IgD-negative memory B cell (primary cell): Measurements from ENCODE around the gene MAPK8IP1. TPM values are rescaled to one million over a fixed set of nuclear protein-coding genes. Genes with fewer than 3 reads are reported as not detected.

Source experiments
- H3K27ac Mint-ChIP-seq, 3 donors: one replicate each; pipeline ENCODE4 v1.8.0; 2020 to 2022; ENCODE audit warnings: mild to moderate bottlenecking in 3 of 3, mixed read lengths in 3 of 3, moderate library complexity in 1 of 3
- H3K27me3 Mint-ChIP-seq: one replicate; pipeline ENCODE4 v1.8.0; 2021; ENCODE audit warnings: mixed read lengths
- H3K36me3 Mint-ChIP-seq: one replicate; pipeline ENCODE4 v1.8.0; 2020; ENCODE audit warnings: mild to moderate bottlenecking, mixed read lengths
- H3K4me1 Mint-ChIP-seq, 3 donors: one replicate each; pipeline ENCODE4 v1.8.0; 2020 to 2022; ENCODE audit warnings: mixed read lengths in 3 of 3, mild to moderate bottlenecking in 1 of 3
- H3K4me3 Mint-ChIP-seq, 4 donors: one replicate each; pipeline ENCODE4 v1.8.0; 2020 to 2022; ENCODE audit warnings: mild to moderate bottlenecking in 4 of 4, mixed read lengths in 4 of 4, moderate library complexity in 3 of 4
- H3K9me3 Mint-ChIP-seq, 3 donors: one replicate each; pipeline ENCODE4 v1.8.0; 2020 to 2021; ENCODE audit warnings: mixed read lengths in 3 of 3, mild to moderate bottlenecking in 1 of 3
- polyA plus RNA-seq: library from polyadenylated mRNA; unstranded; fragments of 300-500 nt; fragmentation: Illumina TruSeq; gene quantifications from one replicate; pipeline ENCODE4 v1.2.3, GENCODE V29; 2021

MAPK8IP1 gene
- polyA plus RNA-seq, 1 donor from 2014 or later, result 0.26 TPM

GRCh38 chr11:45919806-45920530 is 34.5 kb downstream of the MAPK8IP1 start:
- Mint-ChIP-seq H3K4me3 (peak overlapping the region; percentile 93 to 99 (median 96)), H3K36me3 (peaks cover 4% of the 10 kb centered on the region), H3K27ac (peak overlapping the region; percentile 41 to 91 (median 76)), H3K27me3 (no peaks in the 10 kb centered on the region), H3K4me1 (peaks cover 28 to 54% (median 33%) of the 10 kb centered on the region in 3 donors), H3K9me3 (no peaks in the 10 kb centered on the region)

GRCh38 chr11:45920531-45921477 is 35.4 kb downstream of the MAPK8IP1 start:
- Mint-ChIP-seq H3K27me3 (no peaks in the 10 kb centered on the region), H3K9me3 (no peaks in the 10 kb centered on the region), H3K36me3 (peaks cover 4% of the 10 kb centered on the region), H3K4me3 (peak overlapping the region; percentile 77 to 99 (median 92)), H3K27ac (peak overlapping the region; percentile 70 to 91 (median 88)), H3K4me1 (peaks cover 28 to 51% (median 34%) of the 10 kb centered on the region in 3 donors)

DNA sequence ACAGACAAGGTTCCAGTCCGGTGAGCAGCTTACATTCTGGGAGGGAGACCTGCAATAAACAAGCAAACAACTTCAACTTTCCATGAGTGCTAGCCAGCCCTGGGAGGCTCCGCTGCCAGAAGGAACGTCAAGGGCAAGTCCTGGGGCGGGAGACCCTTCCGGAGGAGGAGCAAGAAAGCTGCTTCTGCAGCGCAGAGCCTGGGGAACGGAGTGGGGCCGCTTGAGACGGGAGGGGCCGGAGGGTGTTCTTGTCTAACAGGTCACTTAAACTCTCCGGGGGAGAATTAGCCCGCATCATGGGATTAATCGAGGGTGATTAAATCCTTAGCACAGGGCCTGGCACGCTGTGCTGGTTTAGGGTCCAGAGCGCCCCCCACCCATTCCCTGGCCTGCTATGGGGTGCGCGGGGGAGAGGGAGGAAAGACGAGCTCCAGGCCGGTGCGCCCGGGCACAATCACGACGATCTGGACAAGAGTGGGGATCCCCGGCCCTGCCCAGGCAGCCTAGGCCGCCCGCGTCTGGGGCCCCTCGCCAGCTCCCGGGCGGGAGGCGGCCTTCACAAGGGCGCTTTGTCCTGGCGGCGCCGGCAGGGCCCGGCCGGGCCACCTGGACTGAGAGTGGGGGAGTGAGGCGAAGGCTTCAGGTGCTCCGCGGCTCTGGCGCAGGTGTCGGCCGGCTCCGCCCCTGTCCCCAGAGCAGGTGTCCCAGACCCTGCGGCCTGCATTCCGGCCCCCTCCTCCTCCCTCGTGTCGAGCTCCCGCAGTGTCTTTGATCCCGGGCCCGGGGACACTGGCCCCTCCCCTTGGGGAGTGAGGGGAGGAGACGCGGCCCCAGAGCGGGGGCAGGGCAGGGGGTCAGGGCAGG is 36.3 kb downstream of the MAPK8IP1 start:
- Mint-ChIP-seq H3K4me1 (peaks cover 28 to 48% (median 32%) of the 10 kb centered on the region in 3 donors), H3K9me3 (no peaks in the 10 kb centered on the region), H3K27ac (peak overlapping the region; percentile 67 to 91 (median 88)), H3K36me3 (no peaks in the 10 kb centered on the region), H3K4me3 (peak overlapping the region; percentile 77 to 93 (median 86)), H3K27me3 (no peaks in the 10 kb centered on the region)

- H3K27me3 Mint-ChIP-seq, result no peaks in the 10 kb centered on the region
- peaks cover 33 to 50% (median 34%) of the 10 kb centered on the region in 3 donors for H3K4me1 Mint-ChIP-seq
- H3K36me3 Mint-ChIP-seq, result no peaks in the 10 kb centered on the region
- peak within 1 kb of the TSS; percentile 93 to 98 (median 96) for H3K4me3 Mint-ChIP-seq
- no peaks in the 10 kb centered on the region for H3K9me3 Mint-ChIP-seq
- peak within 1 kb of the TSS; percentile 88 to 97 (median 93) for H3K27ac Mint-ChIP-seq
Measured at GRCh38 chr11:45922425-45923082, 37.1 kb downstream of the MAPK8IP1 start, which contains the start of gene LARGE2. LARGE2 (plus strand) TSS chr11:45922656; CDS start chr11:45922883, 227 bp downstream.

GRCh38 chr11:45924036-45924915 is 38.8 kb downstream of the MAPK8IP1 start:
- peak overlapping the region; percentile 93 to 98 (median 96) for H3K4me3 Mint-ChIP-seq
- no peaks in the 10 kb centered on the region for H3K9me3 Mint-ChIP-seq
- H3K36me3 Mint-ChIP-seq, result no peaks in the 10 kb centered on the region
- no peaks in the 10 kb centered on the region for H3K27me3 Mint-ChIP-seq
- peaks cover 25 to 54% (median 38%) of the 10 kb centered on the region in 3 donors for H3K4me1 Mint-ChIP-seq
- peak overlapping the region; percentile 62 to 95 (median 93) for H3K27ac Mint-ChIP-seq

DNA sequence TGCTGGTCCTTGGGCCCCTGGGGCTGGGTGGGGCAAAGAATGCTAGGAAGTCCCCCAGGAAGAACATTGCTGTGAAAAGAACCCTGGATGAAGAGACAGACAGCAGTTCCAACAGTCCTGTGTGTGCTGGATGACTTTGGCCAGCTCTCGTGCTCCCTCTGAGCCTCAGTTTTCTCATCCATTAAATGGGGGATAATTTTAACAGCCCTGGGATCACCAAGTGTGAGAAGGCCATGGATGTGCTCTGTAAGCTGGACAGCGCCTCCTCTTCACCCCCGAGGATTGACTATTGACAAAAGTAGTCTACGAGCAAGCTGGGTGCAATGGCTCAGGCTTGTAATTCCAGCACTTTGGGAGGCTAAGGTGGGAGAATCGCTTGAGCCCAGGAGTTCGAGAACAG is 39.5 kb downstream of the MAPK8IP1 start:
- Mint-ChIP-seq H3K9me3 (no peaks in the 10 kb centered on the region), H3K4me1 (peaks cover 23 to 50% (median 31%) of the 10 kb centered on the region in 3 donors)

DNA sequence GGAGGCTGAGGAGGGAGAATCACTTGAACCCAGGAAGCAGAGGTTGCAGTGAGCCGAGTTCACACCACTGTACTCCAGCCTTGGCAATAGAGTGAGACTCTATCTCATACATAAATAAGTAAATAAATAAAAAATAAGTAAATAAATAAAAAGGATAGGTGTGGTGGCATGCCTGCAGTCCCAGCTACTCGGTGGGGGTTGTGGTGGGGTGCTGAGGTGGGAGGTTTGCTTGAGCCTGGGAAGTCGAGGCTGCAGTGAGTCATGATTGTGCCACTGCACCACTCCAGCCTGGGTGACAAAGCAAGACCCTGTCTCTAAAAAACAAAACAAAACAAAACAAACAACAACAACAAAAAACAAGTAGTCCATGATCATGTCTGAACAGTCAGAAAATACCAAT is 40.1 kb downstream of the MAPK8IP1 start:
- H3K27ac Mint-ChIP-seq, result peak overlapping the region; percentile 46 to 89 (median 62)
- peak overlapping the region in 2 of 4 donors; percentile 30 to 96 for H3K4me3 Mint-ChIP-seq

More for the DNA sequence above, 39.5 kb downstream of the MAPK8IP1 start:
- Mint-ChIP-seq H3K4me3 (peak overlapping the region in 2 of 4 donors; percentile 96), H3K27me3 (no peaks in the 10 kb centered on the region), H3K27ac (peak overlapping the region; percentile 59 to 89 (median 62)), H3K36me3 (no peaks in the 10 kb centered on the region)

DNA sequence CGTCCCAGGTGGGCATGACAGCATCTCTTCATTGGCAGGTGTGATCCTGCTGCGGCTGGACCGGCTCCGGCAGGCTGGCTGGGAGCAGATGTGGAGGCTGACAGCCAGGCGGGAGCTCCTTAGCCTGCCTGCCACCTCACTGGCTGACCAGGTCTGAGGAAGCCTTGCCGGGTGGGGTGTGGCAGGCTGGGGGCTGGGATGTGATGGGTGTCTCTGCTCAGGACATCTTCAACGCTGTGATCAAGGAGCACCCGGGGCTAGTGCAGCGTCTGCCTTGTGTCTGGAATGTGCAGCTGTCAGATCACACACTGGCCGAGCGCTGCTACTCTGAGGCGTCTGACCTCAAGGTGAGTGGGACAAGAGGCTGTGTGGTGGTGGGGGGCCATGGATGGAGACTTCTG is 40.5 kb downstream of the MAPK8IP1 start:
- Mint-ChIP-seq H3K9me3 (no peaks in the 10 kb centered on the region), H3K27me3 (peaks cover 3% of the 10 kb centered on the region), H3K4me1 (peaks cover 21 to 51% (median 32%) of the 10 kb centered on the region in 3 donors), H3K4me3 (peak overlapping the region in 2 of 4 donors; percentile 30 to 96), H3K36me3 (peaks cover 2% of the 10 kb centered on the region), H3K27ac (peak overlapping the region; percentile 62 to 80 (median 63))

More for the DNA sequence above, 40.1 kb downstream of the MAPK8IP1 start:
- peaks cover 2% of the 10 kb centered on the region for H3K36me3 Mint-ChIP-seq
- peaks cover 23 to 51% (median 31%) of the 10 kb centered on the region in 3 donors for H3K4me1 Mint-ChIP-seq
- peaks cover 3% of the 10 kb centered on the region for H3K27me3 Mint-ChIP-seq
- no peaks in the 10 kb centered on the region for H3K9me3 Mint-ChIP-seq

DNA sequence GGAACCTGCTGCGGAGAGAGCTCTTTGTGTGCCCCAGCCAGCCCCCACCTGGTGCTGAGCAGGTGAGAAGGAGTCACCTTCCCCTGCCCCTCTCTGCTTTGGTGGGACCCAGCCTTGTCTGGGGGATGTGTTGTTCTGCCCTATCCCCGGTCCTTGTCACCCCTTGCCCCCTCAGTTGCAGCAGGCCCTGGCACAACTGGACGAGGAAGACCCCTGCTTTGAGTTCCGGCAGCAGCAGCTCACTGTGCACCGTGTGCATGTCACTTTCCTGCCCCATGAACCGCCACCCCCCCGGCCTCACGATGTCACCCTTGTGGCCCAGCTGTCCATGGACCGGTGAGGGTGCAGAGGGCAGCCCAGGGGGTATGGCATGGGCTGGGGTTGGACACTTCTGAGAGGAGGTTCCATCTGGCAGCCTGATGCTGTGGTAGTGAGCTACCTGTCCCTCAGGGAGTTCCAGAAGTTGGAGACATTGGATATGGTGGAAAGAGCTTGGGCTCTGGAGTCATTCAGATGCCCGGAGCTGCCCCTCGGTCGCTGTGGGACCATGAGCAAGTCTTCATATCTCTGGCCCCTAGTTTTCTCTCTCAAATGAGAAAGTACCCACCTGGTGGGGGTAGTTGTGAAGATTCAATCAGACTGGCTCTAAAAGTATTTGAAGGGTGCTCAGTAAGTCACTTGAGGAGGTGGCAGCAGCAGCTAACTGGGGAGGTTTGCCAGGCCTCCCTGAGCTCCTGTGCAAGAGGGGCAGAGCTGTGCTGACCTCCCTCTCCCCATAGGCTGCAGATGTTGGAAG is 41.3 kb downstream of the MAPK8IP1 start:
- Mint-ChIP-seq H3K4me3 (peak overlapping the region in 2 of 4 donors; percentile 26 to 43), H3K4me1 (peaks cover 24 to 55% (median 34%) of the 10 kb centered on the region in 3 donors), H3K27me3 (peaks cover 3% of the 10 kb centered on the region), H3K27ac (peak overlapping the region; percentile 39 to 80 (median 69)), H3K9me3 (no peaks in the 10 kb centered on the region), H3K36me3 (peaks cover 5% of the 10 kb centered on the region)

GRCh38 chr11:45927332-45927683 is 41.9 kb downstream of the MAPK8IP1 start:
- Mint-ChIP-seq H3K4me3 (peak overlapping the region in 1 of 4 donors; percentile 26), H3K4me1 (peaks cover 24 to 60% (median 38%) of the 10 kb centered on the region in 3 donors), H3K27ac (peak overlapping the region in 2 of 3 donors; percentile 69 to 74), H3K9me3 (no peaks in the 10 kb centered on the region), H3K36me3 (peaks cover 6% of the 10 kb centered on the region), H3K27me3 (peaks cover 3% of the 10 kb centered on the region)

DNA sequence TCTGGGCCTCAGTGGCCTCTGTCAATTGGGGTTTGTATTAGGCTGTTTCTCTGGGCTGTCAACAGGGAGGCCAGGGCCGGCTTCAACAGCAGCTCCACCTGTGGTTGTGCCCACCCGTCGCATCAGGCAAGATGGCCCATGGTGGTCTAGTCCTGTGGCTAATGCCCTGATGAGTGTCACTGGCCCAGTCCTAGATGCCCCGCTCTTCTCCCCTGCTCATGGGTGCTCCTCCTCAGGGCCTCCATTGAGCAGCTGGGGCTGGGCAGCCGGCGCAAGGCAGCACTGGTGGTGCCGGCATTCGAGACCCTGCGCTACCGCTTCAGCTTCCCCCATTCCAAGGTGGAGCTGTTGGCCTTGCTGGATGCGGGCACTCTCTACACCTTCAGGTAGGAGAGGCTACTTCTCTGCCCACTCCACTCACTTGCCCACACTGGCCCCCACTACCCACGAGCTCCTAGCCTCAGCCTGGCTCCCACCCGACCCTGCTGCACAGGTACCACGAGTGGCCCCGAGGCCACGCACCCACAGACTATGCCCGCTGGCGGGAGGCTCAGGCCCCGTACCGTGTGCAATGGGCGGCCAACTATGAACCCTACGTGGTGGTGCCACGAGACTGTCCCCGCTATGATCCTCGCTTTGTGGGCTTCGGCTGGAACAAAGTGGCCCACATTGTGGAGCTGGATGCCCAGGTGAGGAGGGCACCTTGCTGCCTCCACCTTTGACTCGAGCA is 42.4 kb downstream of the MAPK8IP1 start:
- peak overlapping the region in 3 of 4 donors; percentile 4 to 49 (median 26) for H3K4me3 Mint-ChIP-seq
- H3K27me3 Mint-ChIP-seq, result peaks cover 3% of the 10 kb centered on the region
- peak overlapping the region; percentile 69 to 78 (median 74) for H3K27ac Mint-ChIP-seq
- H3K36me3 Mint-ChIP-seq, result peaks cover 6% of the 10 kb centered on the region
- no peaks in the 10 kb centered on the region for H3K9me3 Mint-ChIP-seq
- H3K4me1 Mint-ChIP-seq, result peaks cover 29 to 66% (median 43%) of the 10 kb centered on the region in 3 donors
